HG03558 (cell line): ENCODE measurements around the gene COL4A4.
"Not testable (repeated sequence)": the region's sequence is repeated elsewhere in the genome, so short reads cannot be mapped to it uniquely, and the experiment has no call there.

Source experiments
- ATAC-seq: cut with Tn5 transposase; IDR thresholded peaks from one replicate; pipeline ENCODE4 v1.9.1; 2021; ENCODE audit warnings: moderate number of reproducible peaks; ENCODE audit not compliant: unreplicated experiment; ENCODE audit errors: extremely low read depth

COL4A4 gene

DNA sequence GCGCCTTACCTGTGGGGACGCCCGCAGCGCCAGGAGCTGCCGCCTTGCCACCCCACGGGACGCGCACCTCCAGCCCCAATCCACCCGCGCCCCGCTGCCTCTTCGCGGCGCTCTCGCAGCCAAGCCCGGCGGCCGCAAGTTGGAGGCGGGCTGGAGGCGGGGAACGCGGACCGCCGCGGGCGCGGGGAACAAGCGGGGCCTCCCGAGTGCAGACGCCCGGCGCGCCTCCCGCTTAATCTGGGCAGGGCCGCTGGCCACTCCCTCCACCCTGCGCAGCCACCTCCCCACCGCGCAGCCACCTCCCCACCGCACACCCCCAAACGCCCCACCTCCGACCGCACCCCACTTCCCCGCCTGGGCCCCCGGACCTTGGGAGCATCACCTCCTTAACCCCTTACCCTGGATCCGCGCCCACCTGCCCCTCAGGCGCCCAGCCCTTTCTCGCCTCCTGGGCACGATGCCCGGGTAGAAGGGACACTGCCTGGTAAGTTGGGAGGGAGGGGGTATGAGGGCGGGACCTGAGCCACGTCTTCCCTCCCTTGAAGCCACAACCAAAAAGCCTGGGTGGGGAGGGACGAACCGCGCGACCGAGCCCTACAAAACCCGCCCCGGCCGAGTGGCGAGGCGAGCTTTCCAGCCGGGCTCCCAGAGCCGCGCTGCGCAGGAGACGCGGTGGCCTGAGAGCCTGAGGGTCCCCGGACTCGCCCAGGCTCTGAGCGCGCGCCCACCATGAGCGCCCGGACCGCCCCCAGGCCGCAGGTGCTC lies at the start of gene COL4A4, which contains the start of gene COL4A3:
Gene COL4A4 (minus strand): TSS at position 208 of the 765 bp plus-strand sequence. CDS start 16,722 bp downstream, outside the sequence.
Gene COL4A3 (plus strand): TSS at position 627 of the 765 bp plus-strand sequence. CDS start 103 bp downstream, at position 730.
- ATAC-seq = peak; percentile 14

DNA sequence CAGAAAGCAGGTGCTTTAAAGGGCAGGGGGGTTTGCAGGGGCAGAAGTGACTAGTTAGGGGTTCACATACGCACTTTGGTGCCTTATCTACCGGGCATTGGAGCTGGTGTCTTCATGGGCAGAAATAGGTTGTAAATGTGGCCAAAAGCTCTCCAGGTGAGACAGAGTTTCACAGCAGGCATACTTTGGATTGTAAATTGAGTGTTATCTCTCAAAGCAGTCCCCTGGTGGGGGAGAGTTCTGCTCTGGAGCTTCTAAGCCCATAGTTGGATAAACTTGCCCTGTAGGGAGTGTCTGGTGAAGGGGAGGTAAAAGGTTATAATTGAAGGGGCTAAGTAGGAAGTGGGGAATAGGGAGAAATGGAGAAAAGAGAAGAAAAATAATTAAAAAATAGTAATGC lies 43.6 kb upstream of the COL4A4 start:
- ATAC-seq = no peak

DNA sequence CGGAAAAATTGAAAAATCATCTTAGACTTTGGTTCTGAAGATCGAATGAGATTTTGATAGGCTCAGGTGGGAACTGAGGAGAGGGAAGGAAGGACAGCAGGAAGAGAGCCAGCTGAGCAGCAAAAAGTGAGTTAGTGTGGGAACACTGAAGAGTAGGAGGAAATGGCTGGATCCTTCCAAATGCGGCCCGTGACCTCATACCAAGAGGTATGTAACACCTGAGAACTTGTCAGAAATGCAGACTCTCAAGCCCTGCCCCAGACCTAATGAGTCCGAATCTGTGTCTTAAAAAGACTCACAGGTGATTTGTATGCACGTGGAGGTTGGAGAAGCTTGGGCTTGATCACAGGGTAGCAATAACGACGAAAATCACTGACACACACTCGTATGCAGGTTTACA lies 42.4 kb upstream of the COL4A4 start:
- no peak for ATAC-seq

DNA sequence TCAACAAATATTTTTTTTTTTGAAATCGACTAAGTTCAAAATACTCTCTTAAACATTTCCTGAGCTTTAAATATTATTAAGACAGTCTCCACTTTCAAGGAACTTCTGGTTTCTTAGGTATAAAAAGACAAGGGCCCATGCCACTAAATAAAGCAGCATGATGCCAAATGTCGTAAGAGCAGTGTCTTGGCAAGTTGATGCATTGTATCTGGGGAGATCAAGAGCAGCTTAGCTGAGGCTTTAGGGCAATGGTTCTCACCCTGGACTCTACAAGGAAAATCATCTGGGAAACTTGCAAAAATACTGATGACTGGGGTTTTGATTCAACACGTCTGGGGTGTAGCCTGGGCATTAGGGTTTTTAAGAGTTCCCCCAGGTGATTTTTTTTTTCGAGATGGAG lies 41.7 kb upstream of the COL4A4 start:
- no peak for ATAC-seq

DNA sequence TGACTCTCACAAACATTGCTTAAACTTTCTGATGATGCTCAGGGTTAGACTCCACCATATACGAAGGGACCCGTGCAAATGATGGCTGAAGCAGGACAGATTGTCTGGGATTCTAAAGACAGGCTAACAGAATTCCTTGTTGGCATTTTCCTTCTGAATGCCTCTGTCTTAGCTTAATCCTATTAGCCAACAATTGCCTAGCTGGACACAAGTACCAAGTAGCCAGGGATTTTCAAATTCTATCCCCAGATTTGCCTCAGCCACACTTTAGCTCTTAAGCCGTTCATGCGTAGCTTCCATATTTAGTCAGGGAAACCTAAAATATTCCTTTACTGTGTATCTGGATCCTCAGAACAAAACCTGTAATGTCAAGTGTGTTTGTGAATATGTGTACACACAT lies 40.4 kb upstream of the COL4A4 start:
- ATAC-seq = no peak

DNA sequence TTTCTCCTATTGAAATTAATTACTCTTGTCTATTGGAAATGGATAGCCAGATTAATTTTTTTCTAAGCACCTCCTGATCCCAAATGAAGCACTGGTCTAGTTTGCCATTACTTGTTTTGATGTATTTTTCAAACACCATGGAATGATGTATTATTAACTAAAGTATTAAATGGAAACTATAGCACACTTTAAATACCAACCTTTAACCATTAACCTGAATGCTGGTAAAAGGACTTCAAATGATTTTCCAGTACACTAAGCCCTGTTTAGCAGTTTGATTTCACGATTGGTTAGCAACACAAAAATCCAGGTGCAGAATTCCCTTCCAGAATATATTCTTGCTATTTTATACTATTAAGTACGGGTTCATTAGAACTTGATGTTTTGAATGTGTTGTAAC lies 37.8 kb upstream of the COL4A4 start:
- no peak for ATAC-seq

DNA sequence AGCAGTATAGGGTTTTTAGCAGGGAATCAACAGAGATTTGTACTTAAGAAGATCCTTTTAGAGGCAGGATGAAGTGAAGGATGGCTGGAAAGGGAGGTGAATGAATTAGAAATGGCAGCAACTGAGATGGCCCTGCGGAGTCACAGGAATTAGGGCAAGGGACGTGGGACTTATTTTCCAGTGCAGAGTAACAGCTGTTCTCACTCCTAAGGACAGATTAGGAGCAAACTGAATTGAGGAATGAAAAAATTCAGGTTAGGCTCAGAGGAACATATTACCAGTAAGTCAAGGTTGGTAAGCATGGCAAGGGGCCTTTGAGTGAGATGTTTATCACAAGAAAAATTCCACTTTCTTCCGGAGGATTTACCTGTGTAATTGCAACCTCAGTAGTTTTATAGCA lies 34.9 kb upstream of the COL4A4 start:
- ATAC-seq = no peak

DNA sequence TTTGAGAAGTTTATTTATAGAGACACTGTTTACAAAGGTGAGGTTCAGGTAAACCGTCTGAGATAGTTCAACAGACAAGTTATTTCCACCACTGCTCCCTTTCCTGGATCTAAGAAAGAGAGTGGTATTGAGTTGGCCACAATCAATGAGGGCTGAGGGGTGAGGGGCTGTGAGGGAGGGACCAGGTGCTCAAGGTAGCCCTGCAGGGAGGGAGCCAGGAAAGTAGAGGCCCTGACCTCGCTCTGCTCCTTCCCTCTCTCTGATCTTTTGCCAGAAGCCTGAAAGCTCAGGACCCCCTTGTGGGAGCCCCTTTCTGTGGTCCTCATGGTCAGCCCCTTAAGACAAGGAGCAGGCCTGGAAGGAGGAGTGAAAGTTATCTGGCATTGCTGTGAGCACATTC lies 30.2 kb upstream of the COL4A4 start:
- no peak for ATAC-seq

DNA sequence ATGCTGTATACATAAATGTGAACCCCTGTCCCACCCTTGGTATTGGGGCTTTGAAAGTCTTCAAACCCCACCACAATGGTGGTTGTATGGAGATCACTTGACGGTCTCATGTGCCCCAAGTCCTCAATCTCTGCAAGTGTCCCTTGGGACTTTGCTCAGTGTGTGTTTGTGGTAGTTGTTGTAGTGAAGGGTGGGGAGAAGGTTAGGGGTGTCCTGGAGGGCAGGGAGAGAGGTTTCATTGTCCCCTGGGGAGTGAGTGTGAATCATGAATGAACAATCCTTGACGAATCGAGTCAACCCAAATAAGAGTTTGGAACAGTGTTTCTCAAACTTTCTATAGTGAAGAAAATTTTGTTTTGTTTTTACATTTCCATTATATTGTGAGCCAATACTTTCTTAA lies 28.5 kb upstream of the COL4A4 start:
- ATAC-seq = no peak

DNA sequence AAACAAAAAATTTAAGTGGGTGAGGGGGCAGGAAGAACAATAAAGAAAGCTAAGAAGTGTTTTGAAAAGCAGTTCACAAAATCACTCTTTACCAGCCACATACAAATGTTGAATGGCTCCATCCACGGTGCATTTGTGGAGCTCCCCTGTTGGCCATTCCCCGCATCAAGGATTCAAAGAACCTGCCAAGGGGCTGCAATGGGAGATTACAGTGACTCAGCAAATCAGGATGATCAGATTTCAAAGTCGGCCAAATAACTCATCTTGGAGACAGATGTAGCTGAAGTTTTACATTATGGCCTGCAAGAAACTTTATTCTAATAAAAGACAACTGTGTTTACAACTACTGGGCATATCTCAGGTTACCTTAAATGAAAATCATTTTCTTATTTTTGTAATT lies 27.4 kb upstream of the COL4A4 start:
- ATAC-seq = no peak

DNA sequence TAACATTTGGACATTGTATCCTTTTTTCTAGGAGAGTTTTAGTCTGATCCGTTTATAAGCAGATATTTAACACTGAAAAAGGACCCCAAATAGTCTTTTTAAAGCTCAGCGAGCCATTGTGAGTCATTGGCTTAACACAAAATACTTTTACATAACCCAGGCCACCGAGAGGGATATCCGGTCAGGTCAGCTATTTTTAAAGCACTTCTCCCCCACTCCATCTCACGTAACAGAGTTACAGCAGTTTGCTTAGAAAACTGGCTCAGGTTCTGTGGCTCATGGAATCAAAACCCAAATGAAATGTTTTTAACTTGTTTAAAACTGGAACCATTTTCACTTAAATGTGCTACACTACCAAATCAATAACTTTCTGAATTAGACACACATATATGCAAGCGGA lies 24.3 kb upstream of the COL4A4 start:
- ATAC-seq = peak; percentile 46

DNA sequence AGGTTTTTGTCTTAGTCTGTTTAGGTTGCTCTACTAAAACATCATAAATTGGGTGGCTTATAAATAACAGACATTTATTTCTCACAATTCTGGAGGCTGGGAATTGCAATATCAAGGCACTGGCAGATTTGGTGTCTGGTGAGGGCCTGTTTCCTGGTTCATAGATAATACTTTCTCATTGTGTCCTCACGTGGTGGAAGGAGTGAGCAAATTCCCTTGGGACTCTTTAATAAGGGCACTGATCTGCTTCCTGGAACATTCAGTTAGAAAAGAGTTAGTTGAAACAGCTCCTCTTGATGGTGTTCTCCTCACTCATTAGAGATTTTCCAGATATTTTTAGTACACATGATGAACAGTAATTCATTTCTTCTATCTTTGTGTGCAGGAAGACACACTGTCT lies 22.7 kb upstream of the COL4A4 start:
- no peak for ATAC-seq

DNA sequence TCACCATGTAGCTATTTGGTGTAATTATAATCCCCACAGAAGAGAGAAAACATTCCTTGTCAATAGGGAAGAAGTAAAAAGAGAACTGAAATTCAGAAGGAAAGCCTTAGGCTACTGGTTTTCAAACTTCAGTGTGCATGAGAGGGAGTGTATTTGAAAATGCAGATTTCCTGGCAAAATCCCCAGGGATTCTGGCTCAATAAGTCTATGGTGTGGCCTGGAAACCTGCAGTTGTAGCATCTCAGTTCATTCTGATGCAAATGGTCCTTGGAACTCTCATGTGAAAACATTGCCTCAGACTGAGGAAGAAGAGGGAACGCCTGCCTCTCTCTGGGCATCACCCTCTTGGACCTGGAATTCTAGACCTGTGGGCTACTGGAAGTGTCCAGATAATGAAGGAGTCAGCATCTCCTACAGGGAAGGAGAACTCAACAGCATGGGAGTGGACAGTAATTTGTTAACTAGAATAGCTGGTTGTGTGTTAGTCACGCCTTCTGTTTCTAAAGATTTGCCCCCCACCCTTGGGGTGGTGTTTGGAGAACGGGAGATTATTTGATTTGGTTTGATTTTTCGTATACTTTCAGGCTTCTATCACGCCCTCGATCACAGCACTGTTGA lies 21.7 kb upstream of the COL4A4 start:
- ATAC-seq = no peak

DNA sequence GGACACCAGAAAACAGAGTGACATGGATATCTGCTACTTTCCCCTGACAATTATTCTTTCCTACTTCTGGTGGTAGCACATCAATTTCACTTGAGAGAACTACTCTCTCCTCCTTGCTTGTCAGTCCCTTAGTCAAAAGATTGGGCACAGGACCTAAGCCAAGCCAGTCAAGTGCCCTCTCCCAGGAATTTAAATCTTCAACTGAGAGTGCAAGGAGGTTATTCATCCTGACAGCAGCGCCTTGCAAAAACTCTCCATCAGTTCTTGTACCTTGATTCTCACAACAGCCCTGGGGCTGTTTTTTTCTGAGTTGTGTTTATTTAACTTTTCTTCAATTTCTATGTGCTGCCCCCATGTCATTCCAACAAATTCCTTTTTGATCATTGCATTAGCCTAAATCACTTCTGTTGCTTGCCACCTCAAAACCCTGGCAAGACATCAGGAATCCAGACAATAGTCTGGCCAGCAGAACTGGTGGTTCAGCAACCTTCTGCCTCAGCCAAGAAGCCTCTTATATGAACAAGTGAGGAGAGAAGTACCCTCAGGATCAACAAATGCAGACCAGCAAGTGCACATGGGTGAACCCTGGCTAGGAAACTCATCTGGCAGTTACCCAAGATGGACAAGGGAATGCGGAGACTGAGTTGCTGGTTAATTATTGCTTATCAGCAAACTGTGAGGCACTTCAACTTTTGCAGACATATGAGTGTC lies 19.8 kb upstream of the COL4A4 start:
- no peak for ATAC-seq

DNA sequence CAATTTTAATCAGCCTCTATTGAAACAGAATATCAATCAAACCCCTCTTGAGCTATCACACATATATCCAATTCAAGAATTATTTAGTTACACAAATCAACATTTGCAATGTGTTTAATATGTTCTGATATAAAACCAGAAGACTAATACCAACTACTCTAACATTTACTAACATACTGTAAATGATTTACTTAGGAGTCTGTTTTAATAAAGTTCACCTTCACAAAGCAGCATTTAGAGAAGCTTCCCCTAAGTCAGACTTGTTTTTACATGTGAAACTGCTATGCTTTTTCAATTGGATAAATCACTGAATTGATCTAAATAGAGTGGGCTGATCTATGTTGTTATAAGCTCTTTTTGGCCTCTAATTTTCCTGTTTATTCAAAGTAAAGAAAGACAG lies 18.8 kb upstream of the COL4A4 start:
- ATAC-seq = no peak

DNA sequence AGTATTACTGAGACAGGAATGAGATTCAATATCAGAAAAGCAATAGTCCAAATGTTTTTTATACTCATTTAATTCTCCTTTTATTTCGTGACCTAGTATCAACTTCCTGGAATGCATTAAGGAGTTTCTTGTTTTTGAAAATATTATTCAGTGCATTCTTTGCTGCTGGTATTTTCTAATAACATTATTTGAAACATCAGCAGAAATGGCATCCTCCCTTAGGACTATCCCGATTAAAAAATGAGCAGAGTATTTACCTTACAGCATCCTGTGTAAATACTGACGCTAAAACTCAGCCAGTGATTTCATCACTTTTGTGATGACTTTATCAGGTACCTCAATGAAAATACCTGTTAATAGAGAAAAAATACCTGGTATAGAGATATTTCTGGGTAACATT lies 16.8 kb upstream of the COL4A4 start:
- no peak for ATAC-seq

DNA sequence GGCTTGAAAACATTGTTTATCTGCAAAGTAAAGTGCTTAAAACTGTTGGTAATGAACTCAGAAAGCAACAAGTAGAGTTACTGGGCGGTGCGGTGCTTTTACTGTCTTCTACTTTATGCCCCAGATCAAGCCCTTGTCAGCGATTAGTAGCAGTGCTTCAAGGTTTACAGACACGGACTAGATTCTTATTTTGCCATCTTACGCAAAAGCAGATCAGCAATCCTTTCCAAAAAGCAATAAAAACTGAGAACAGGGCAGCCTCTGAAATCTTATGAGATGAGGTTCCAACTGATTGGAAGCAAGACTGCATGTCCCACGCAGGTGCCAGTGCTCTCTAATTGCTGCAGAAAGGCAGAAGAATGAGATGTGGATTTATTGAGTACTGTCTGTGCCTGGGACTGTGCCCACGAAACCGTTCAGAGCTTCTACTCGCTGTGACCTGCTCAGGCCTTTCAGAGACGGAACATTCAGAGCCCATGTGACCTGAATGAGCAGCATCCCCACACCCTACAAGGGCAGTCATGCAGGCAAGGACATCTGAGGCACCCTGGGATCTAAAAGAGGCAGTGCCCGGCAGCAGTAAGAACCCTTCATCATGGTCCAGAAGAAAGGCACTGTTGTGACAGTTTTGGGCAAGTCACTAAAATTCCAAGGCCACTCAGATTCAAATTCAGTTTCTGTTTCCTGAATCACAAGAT lies 16.1 kb upstream of the COL4A4 start:
- ATAC-seq = no peak

DNA sequence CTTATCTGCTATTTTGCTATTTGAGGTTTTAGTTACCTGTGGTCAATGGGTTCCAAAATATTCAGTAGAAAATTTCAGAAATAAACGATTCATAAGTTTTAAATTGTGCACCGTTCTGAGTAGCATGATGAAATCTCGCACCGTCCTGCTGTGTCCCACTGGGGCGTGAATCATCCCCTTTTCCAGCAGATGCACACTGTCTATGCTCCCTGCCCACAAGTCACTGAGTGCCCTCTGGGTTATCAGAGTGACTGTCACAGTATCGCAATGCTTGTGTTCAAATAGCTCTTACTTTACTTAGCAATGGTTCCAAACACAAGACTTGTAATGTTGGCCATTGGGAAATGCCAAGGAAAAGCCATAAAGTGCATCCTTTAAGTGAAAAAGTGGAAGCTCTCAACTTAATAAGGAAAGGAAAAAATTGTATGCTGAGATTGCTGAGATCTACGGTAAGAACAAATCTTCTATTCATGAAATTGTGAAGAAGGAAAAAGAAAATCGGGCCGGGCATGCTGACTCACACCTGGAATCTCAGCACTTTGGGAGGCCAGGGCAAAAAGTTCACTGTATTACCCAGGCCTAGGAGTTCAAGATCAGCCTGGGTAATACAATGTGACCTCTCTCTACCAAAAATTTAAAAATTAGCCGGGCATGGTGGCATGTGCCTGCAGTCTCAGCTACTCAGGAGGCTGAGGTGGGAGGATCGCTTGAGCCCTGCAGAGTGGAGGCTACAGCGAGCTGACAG lies 13.8 kb upstream of the COL4A4 start:
- no peak for ATAC-seq

DNA sequence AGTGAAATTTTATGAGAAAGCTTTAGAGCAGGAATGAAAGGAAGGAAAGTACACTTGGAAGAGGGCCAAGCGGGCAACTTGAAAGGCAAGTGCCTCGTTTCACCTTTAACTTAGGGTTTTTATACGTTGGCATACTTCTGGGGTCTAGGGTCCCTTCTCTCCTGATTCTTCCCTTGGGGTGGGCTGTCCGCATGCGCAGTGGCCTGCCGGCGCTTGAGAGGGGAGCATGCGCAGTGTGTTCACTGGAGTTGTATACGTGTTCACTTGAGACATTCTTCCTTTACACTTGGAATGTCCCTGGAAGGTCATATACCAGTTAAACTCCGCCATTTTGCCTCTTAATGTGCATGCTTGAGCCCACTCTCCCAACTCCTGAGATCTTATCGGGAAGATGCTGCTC lies 7.8 kb upstream of the COL4A4 start:
- ATAC-seq = not testable (repeated sequence)

DNA sequence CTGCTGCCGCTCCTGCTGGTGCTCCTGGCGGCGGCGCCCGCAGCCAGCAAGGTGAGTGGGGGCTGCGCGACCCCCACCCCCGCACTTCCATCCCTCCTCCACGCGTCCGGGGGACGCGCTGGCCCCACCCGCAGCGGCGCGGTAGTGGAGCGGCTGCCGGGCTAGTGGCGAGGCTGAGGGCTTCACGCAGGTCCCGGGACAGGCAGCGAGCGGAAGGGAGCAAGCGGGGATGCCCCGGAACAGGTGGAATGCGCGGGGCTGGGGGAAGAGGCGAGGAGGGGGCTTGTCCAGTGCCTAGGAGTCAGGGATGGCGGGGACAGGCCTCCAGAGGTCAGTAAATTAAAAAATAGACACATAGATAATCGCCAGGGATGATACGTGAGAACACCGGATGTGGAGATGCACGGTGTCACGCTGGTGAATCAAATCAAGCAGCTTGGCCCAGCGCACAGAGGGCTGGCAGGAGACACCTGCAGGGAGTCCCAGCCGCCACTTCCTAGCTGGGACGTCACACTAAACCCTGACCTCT lies 822 bp upstream of the COL4A4 start:
- ATAC-seq = peak; percentile 70
